Endothelial cell of umbilical vein (primary cell): Measurements from ENCODE around the gene PRKAA1. TPM values are rescaled to one million over a fixed set of nuclear protein-coding genes. Genes with fewer than 3 reads are reported as not detected.

ENCODE experiments used
- BruUV-seq: library from RNA; stranded (reverse); fragments of 400-500 nt; replicated peaks from 2 replicates; lab custom pipeline; 2021; lab: Mats Ljungman, UMichigan
- CTCF ChIA-PET: fragments of 300-600, 350-600 bp; sonication (Branson Sonifier 250); formaldehyde crosslinking; loops from one replicate; lab custom pipeline; 2021; ENCODE audit warnings: antibody characterized with exemption, inconsistent platforms; lab: Charles Lee
- POLR2A ChIA-PET: fragments of 300-600, 350-600 bp; sonication (Branson Sonifier 250); formaldehyde crosslinking; loops from one replicate; lab custom pipeline; 2021; ENCODE audit warnings: antibody characterized with exemption, inconsistent platforms; lab: Charles Lee
- DNase-seq: peaks from one replicate; pipeline ENCODE4 v3.0.0-alpha.2; 2011; ENCODE audit warnings: low read depth, low spot score
- FAIRE-seq: peaks from 2 replicates; lab custom pipeline; 2011; peaks lifted over from hg19 to GRCh38; lab: Jason Lieb, UNC
- H2AFZ ChIP-seq: 2 replicates; pipeline ENCODE4 v1.6.0; 2012; ENCODE audit warnings: low read depth, low read length, control low read depth, inconsistent platforms
- H3K27ac ChIP-seq: 2 replicates; pipeline ENCODE4 v1.5.1; 2011; ENCODE audit warnings: low read depth, mild to moderate bottlenecking, control low read depth, low read length, moderate library complexity; ENCODE audit not compliant: insufficient read depth
- H3K27me3 ChIP-seq, 2 experiments: 2 replicates each; pipeline versions ENCODE4 v1.6.0 to v1.6.1; 2011; ENCODE audit warnings: low read length in 2 of 2, mixed read lengths in 1 of 2; ENCODE audit not compliant: control insufficient read depth in 2 of 2, insufficient read depth in 2 of 2
- H3K36me3 ChIP-seq, 2 experiments: 2 replicates in 1 of 2; 3 replicates in 1 of 2; pipeline ENCODE4 v1.5.1; 2011; ENCODE audit warnings: low read length in 2 of 2, mild to moderate bottlenecking in 1 of 2, moderate library complexity in 1 of 2; ENCODE audit not compliant: control insufficient read depth in 2 of 2, insufficient read depth in 2 of 2; ENCODE audit errors: extremely low read depth in 1 of 2
- H3K4me1 ChIP-seq: 3 replicates; pipeline ENCODE4 v1.5.1; 2011; ENCODE audit warnings: mild to moderate bottlenecking, low read length; ENCODE audit not compliant: control insufficient read depth, insufficient read depth; ENCODE audit errors: extremely low read depth
- H3K4me2 ChIP-seq: 2 replicates; pipeline ENCODE4 v1.6.1; 2011; ENCODE audit warnings: low read length, control low read depth, mixed read lengths; ENCODE audit not compliant: insufficient read depth
- H3K4me3 ChIP-seq, 3 experiments: fragments of 200-600 bp in 1 of 3; sonication (generic), shearing (Covaris generic) in 1 of 3; replicated peaks in 1 of 3; 2 replicates each; pipeline ENCODE4 v1.5.1; 2011 to 2016; ENCODE audit warnings: control low read depth in 3 of 3, low read length in 3 of 3, mild to moderate bottlenecking in 2 of 3, inconsistent platforms in 1 of 3, low read depth in 1 of 3, moderate library complexity in 1 of 3; ENCODE audit not compliant: insufficient read depth in 1 of 3
- H3K79me2 ChIP-seq: 2 replicates; pipeline ENCODE4 v1.6.0; 2012; ENCODE audit warnings: low read length, inconsistent platforms; ENCODE audit not compliant: control insufficient read depth, insufficient read depth
- H3K9ac ChIP-seq: replicated peaks from 2 replicates; pipeline ENCODE3; 2011; ENCODE audit warnings: low read length, control low read depth; ENCODE audit not compliant: insufficient read depth; ENCODE audit errors: extremely low read depth
- H3K9me1 ChIP-seq: replicated peaks from 3 replicates; pipeline ENCODE4 v1.6.0; 2011; ENCODE audit warnings: mild to moderate bottlenecking, low read length; ENCODE audit not compliant: control insufficient read depth, insufficient read depth; ENCODE audit errors: extremely low read depth
- H3K9me3 ChIP-seq: replicated peaks from 2 replicates; pipeline ENCODE4 v1.5.1; 2012; ENCODE audit warnings: low read length, inconsistent platforms; ENCODE audit not compliant: control insufficient read depth, insufficient read depth
- H4K20me1 ChIP-seq: replicated peaks from 2 replicates; pipeline ENCODE3; 2011; ENCODE audit warnings: mild to moderate bottlenecking, low read length; ENCODE audit not compliant: control insufficient read depth, insufficient read depth; ENCODE audit errors: extremely low read depth
- EZH2 ChIP-seq: IDR thresholded peaks from 2 replicates; pipeline ENCODE4 v1.6.1; 2012; ENCODE audit warnings: borderline replicate concordance, low read depth, mild to moderate bottlenecking, moderate library complexity, low read length, inconsistent platforms; ENCODE audit not compliant: severe bottlenecking
- FOS ChIP-seq: IDR thresholded peaks from 2 replicates; pipeline ENCODE4 v1.6.1; 2011; ENCODE audit warnings: mild to moderate bottlenecking, low read length, moderate library complexity, borderline replicate concordance; ENCODE audit not compliant: insufficient read depth
- GATA2 ChIP-seq: IDR thresholded peaks from 2 replicates; pipeline ENCODE4 v1.7.0; 2011; ENCODE audit warnings: low read depth, mild to moderate bottlenecking, moderate library complexity, mixed read lengths, low read length; ENCODE audit not compliant: insufficient read length, insufficient read depth
- MYC ChIP-seq: IDR thresholded peaks from one replicate; pipeline ENCODE4 v1.6.1; 2011; ENCODE audit warnings: mild to moderate bottlenecking, low read depth, low read length
- POLR2A ChIP-seq: IDR thresholded peaks from 2 replicates; pipeline ENCODE4 v1.6.1; 2012; ENCODE audit warnings: low read depth, mild to moderate bottlenecking, control low read depth, low read length
- POLR2AphosphoS5 ChIP-seq: IDR thresholded peaks from 2 replicates; pipeline ENCODE4 v1.6.1; 2012; ENCODE audit warnings: low read depth, mild to moderate bottlenecking, control low read depth, low read length, moderate library complexity; ENCODE audit not compliant: insufficient read depth
- dilution Hi-C: fragments of 300-500 bp; cut with MboI; formaldehyde crosslinking; loops from one replicate; pipeline ENCODE4 v1.15.0; 2019; ENCODE audit warnings: low sequenced_read_pairs; ENCODE audit not compliant: extremely low pct_ligation_motif_present
- intact Hi-C: fragments of 100-400 bp; cut with micrococcal nuclease; formaldehyde crosslinking; loops from one replicate; pipeline ENCODE4 v1.10.0; 2022
- polyA plus RNA-seq, 4 experiments: library from polyadenylated mRNA; depleted of rRNA in 3 of 4; stranded (reverse) in 3 of 4; unstranded in 1 of 4; fragments of >200 nt; gene quantifications; 2 replicates each; pipeline versions ENCODE4 v1.2.1 to v1.2.3, GENCODE V29; 2011 to 2012; ENCODE audit warnings: missing spikeins in 1 of 4
- total RNA-seq: library from RNA; stranded (reverse); gene quantifications from 2 replicates; pipeline ENCODE4 v1.2.3, GENCODE V29; 2021
- TF ChIP-seq, protein P1 (sequence below), 2 donors: IDR thresholded peaks; 1 replicate in 1 of 2; 2 replicates in 1 of 2; pipeline ENCODE4 v1.5.1; 2011; ENCODE audit warnings: low read length in 2 of 2, mild to moderate bottlenecking in 2 of 2, moderate library complexity in 2 of 2, control low read depth in 1 of 2, inconsistent platforms in 1 of 2, low read depth in 1 of 2; ENCODE audit not compliant: insufficient read depth in 1 of 2; ENCODE audit errors: extremely low read depth in 1 of 2
- TF ChIP-seq, protein P2 (sequence below): IDR thresholded peaks from 2 replicates; pipeline ENCODE4 v1.6.1; 2011; ENCODE audit not compliant: insufficient read depth, insufficient read length

PRKAA1 gene
- total and polyA plus RNA-seq, 2 donors (not counting 3 experiments of a cell fraction or from before 2014, with no cell fraction given), result 37.0 to 83.5 TPM

DNA sequence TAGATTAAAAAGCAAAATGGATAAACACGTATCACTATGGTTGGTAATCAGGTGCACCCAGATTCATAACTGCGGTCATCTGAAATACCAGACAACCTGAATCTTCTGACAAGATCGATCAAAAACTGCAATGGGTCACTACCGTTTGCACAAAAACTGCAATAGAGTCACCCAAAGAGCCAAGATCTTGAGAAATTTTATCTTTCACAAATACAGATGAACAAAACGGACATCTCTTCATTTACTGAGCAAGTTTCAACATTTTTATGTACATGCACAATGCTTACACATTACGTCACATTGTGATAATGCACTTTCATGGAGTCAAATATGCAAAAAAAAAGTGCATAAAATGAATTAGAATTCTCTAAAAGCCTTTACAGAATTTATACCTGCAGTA, 18.6 kb downstream of the PRKAA1 start:
- CTCF ChIA-PET, result no interaction called here
- Histone ChIP-seq H3K4me3 (no peak overlapping the region), H3K4me1 (peaks cover 4% of the 10 kb centered on the region), H3K4me2 (no peak overlapping the region), H2AFZ (no peak overlapping the region), H3K9ac (no peak overlapping the region), H3K27ac (no peak overlapping the region), H3K9me1 (no peaks in the 10 kb centered on the region), H3K79me2 (peaks cover 76% of the 10 kb centered on the region), H4K20me1 (peaks cover 11% of the 10 kb centered on the region), H3K9me3 (no peaks in the 10 kb centered on the region), H3K36me3 (peaks cover 5 to 15% of the 10 kb centered on the region in 2 experiments), H3K27me3 (no peaks in the 10 kb centered on the region)
- intact Hi-C loops (no loop called here), dilution Hi-C loops (no loop called here)
- POLR2A ChIA-PET, result no interaction called here
- no peak for TF ChIP-seq EZH2
- no peak for DNase-seq
- no peak for FAIRE-seq
- no TSS peak for BruUV-seq

DNA sequence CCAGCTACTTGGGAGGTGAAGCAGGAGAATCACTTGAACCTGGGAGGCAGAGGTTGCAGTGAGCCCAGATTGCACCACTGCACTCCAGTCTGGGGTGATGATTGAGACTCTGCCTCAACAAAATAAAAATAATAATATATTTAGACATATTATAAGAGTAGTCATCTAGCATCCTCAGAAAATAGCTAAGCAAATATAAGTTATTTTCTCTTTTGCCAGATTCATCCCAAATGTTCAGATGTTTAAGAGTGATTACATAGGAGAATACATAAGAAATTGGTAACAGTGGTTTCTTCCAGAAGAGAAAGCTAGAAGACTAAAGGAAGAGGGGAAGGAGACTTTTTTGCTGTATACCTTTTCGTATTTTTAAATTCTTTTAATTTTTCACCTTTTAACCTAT, 20.0 kb downstream of the PRKAA1 start:
- Histone ChIP-seq H3K36me3 (peaks cover 5 to 23% of the 10 kb centered on the region in 2 experiments), H3K27me3 (no peaks in the 10 kb centered on the region), H3K9ac (no peak overlapping the region), H3K4me2 (no peak overlapping the region), H3K9me3 (no peaks in the 10 kb centered on the region), H3K9me1 (no peaks in the 10 kb centered on the region), H3K4me1 (no peaks in the 10 kb centered on the region), H3K27ac (no peak overlapping the region), H3K79me2 (peaks cover 68% of the 10 kb centered on the region), H2AFZ (no peak overlapping the region), H4K20me1 (peaks cover 8% of the 10 kb centered on the region), H3K4me3 (no peak overlapping the region)
- FAIRE-seq, result no peak
- intact Hi-C loops (no loop called here), dilution Hi-C loops (no loop called here)
- no TSS peak for BruUV-seq
- DNase-seq, result no peak
- ChIA-PET CTCF (interaction anchor here (1.1 kb wide), 1 partner anchor 39 kb away, joined by 3 read pairs; no protein-coding TSS in a partner anchor), POLR2A (no interaction called here)
- TF ChIP-seq GATA2, result no peak
- TF ChIP-seq POLR2AphosphoS5, result no peak
- TF ChIP-seq EZH2, result no peak
- no peak for TF ChIP-seq POLR2A
- no peak for TF ChIP-seq MYC
- TF ChIP-seq FOS, result no peak
- TF ChIP-seq, protein P1, sequence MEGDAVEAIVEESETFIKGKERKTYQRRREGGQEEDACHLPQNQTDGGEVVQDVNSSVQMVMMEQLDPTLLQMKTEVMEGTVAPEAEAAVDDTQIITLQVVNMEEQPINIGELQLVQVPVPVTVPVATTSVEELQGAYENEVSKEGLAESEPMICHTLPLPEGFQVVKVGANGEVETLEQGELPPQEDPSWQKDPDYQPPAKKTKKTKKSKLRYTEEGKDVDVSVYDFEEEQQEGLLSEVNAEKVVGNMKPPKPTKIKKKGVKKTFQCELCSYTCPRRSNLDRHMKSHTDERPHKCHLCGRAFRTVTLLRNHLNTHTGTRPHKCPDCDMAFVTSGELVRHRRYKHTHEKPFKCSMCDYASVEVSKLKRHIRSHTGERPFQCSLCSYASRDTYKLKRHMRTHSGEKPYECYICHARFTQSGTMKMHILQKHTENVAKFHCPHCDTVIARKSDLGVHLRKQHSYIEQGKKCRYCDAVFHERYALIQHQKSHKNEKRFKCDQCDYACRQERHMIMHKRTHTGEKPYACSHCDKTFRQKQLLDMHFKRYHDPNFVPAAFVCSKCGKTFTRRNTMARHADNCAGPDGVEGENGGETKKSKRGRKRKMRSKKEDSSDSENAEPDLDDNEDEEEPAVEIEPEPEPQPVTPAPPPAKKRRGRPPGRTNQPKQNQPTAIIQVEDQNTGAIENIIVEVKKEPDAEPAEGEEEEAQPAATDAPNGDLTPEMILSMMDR (IDR thresholded peaks at IDR 0.05; ENCODE audit: extremely low read depth in 1 of 2, insufficient read depth in 1 of 2, low read depth in 1 of 2, low read length in 2 of 2), result no peak
- TF ChIP-seq, protein P2, sequence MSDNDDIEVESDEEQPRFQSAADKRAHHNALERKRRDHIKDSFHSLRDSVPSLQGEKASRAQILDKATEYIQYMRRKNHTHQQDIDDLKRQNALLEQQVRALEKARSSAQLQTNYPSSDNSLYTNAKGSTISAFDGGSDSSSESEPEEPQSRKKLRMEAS, result no peak
